Stimulated activated CD8-positive, alpha-beta memory T cell treated with anti-CD3 and anti-CD28 coated beads, Interleukin-7, amount 100 ng/mL, for 4 hours (primary cell): ENCODE data around the gene RNASEH2B.

ENCODE experiments used
- DNase-seq, 2 donors: peaks; one replicate each; pipeline ENCODE4 v3.0.0-alpha.2; 2020; ENCODE audit warnings: low read depth in 2 of 2

The RNASEH2B gene

DNA sequence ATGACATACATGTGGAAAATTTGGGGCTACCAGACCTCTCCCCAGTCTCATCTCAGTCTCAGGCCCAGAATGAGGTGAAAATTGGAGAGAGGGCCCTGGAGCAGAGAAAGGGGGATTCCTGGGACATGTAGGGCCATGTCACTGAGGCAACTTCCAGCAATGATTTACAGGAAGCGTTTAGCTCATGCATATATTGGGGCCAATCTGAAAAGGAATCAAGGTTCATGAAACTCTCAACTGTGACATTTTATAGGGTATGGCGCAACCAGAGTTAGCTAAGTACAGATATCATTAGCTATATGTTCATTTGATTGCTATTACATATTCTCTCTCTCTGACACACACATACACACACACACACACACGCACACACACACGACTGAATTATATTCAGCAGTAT lies 86.3 kb downstream of the RNASEH2B start:
- no peak for DNase-seq

DNA sequence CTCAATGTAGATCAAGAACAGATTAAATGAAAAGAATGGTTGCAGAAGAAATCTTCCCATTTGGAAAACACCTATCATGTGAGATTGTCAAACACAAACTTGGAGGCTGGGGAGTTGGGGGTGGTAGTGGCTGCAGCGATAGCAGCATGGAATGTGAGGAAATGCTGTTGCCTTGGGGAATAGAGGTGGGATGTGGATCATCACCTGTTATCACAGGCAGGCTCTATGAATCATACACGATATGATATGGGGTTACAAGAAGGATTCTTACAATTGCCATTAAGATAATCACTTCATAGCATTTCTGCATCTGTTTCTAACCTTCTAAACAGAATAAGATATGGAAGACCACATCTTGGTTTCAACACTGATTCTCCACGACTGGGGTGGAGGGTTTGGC lies 88.7 kb downstream of the RNASEH2B start:
- no peak for DNase-seq

- DNase-seq = no peak
Observed at GRCh38 chr13:50999641-51000040, 90.0 kb downstream of the RNASEH2B start.

GRCh38 chr13:51000061-51000460 lies 90.5 kb downstream of the RNASEH2B start:
- no peak for DNase-seq

DNA sequence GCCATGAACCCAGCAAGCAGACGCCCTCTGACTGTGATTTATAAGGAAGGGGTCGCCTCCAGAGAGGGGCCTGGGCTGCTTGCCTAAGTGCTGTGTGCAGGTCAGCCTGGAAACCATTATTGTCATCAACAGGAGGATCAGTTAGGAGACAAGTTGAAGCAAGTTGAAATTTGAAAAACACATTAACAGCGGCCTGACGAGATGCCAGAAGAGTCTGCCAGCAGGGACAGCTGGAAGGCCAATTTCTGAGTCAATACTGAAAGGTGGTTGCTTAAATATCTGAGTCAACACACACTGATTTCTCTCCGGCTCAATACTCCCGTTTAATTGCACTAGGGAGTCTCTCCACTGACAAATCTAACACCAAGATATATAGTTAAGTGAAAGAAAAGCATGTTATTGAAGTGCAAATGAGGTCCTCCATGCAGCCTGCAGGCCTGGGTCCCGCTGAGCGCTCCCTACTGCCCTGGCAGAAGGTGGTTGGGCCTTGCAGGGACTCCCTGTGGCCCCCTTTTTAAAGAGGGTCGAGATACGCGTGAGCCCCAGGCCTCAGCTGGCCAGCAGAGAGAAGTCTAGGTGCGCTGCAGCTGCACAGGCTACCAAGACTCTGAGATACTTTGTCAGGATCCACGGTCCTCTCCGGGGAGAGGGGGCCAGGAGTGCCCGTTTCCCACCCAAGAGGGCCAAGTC lies 91.1 kb downstream of the RNASEH2B start:
- DNase-seq = no peak

DNA sequence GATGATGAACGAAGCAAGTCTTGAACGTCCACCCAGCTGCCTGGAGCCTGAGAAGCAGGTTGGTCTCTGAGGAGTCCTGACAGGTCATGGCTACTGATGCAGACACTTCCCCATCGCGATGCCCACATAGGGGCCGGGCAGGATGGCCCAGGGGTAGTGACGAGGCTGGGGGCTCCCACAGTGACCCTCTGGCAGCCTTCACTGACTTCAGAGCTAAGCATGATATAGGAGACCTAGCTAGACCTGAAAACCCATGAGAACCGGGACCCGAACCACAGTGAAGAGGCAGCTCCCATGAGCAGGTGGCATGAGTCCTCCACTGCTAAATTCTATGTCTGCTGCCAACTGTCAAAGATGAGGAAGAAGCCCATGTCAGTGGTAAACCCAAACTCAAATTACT lies 91.7 kb downstream of the RNASEH2B start:
- no peak for DNase-seq

DNA sequence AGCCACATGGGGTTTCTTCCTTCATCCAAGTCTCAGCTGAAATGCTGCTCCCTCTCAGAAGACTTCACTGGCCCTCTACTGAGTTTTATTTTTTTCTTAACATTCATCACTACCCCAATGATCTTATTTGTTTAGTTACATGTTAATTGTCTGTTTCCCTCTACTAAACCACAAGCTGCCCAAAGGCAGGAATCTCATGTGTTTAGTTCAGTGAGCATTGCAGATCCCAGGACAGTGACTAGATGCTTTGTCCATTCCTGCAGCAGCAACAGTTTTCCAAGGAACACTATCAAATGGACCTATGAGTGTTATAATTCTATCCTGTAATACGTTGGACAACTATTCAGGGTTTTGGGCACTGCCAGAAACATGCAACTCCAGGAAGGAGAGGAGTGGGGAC lies 93.1 kb downstream of the RNASEH2B start:
- DNase-seq = no peak

DNA sequence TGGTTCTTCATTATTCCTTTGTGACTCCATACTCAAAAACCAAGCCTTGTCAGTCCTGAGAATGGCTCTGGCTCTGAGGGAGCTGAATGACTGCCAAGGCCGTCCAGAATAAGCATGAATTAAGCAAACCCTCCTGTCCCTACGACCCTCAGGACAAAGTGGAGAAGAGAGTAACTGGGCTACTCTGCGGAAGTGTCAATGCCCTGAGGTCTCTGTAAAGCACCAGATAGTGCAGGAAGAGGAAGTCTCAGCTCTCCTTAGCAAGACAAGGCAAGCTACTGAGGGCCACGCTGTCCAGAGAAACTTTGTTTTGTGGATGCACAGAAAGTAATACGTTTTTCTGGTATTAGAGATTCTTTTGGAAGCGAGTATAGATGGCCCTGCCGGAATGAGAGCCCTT lies 94.1 kb downstream of the RNASEH2B start:
- no peak for DNase-seq

GRCh38 chr13:51004111-51004865 lies 94.7 kb downstream of the RNASEH2B start:
- no peak for DNase-seq

GRCh38 chr13:51004918-51005460 lies 95.4 kb downstream of the RNASEH2B start:
- DNase-seq = no peak

- DNase-seq = no peak
Observed at GRCh38 chr13:51005566-51005965, 96.0 kb downstream of the RNASEH2B start.
